H1 (cell line): ENCODE results near the gene UBA6. TPM values are rescaled to one million over a fixed set of nuclear protein-coding genes. Genes with fewer than 3 reads are reported as not detected.

Experiments used
- ATF2 ChIP-seq: IDR thresholded peaks from 2 replicates; pipeline ENCODE4 v1.6.1; 2012; ENCODE audit warnings: low read length, inconsistent platforms
- GTF2F1 ChIP-seq: IDR thresholded peaks from 2 replicates; pipeline ENCODE4 v1.6.1; 2012; ENCODE audit warnings: low read depth, low read length, improper control_type of control experiment, borderline replicate concordance
- POLR2AphosphoS5 ChIP-seq: IDR thresholded peaks from 2 replicates; pipeline ENCODE4 v1.6.1; 2011; ENCODE audit warnings: low read depth, low read length
- TCF12 ChIP-seq: IDR thresholded peaks from 2 replicates; pipeline ENCODE4 v1.6.1; 2011; ENCODE audit warnings: low read depth, mild to moderate bottlenecking, low read length
- USF2 ChIP-seq: IDR thresholded peaks from 2 replicates; pipeline ENCODE4 v1.6.1; 2011; ENCODE audit warnings: low read length, improper control_type of control experiment
- ZNF274 ChIP-seq: IDR thresholded peaks from 2 replicates; pipeline ENCODE4 v1.7.0; 2012; ENCODE audit warnings: low read length, borderline replicate concordance; ENCODE audit errors: extremely low read depth
- polyA plus RNA-seq, 7 experiments: library from polyadenylated mRNA; depleted of rRNA in 3 of 7; stranded (reverse) in 5 of 7; unstranded in 2 of 7; fragments of >200 nt in 5 of 7; fragments of 200-250 nt in 2 of 7; gene quantifications; 1 replicate in 5 of 7; 2 replicates in 1 of 7; 4 replicates in 1 of 7; pipeline versions ENCODE4 v1.2.1 to v1.2.3, GENCODE V29; 2011 to 2013; ENCODE audit warnings: missing spikeins in 2 of 7, mixed read lengths in 2 of 7
- total RNA-seq: library from RNA; stranded (reverse); fragmentation: NEBNext Ultra II Directional; extraction: Animal tissue kit (Norgen Biotek cat#: 25700); gene quantifications from 2 replicates; pipeline ENCODE4 v1.2.1, GENCODE V29; 2021

The UBA6 gene
- total and polyA plus RNA-seq, 2 of the 8 experiments (the other 6 are each of a cell fraction or from before 2014, with no cell fraction given), result 17.4 to 74.3 TPM

GRCh38 chr4:67608027-67608426 lies 92.9 kb downstream of the UBA6 start (continued):
- TF ChIP-seq TCF12 (no peak), GTF2F1 (no peak), ZNF274 (no peak), USF2 (no peak), ATF2 (no peak), POLR2AphosphoS5 (no peak)
- TF ChIP-seq, all 59 proteins: peak for 0
